ENCODE measurements around the gene CCL8.

CCL8 gene

GRCh38 chr17:34361478-34362061 is 42.3 kb downstream of the CCL8 start:
- TF ChIP-seq CTCF (IDR thresholded peaks at IDR 0.05; ENCODE audit: borderline replicate concordance, control extremely low read depth, extremely low read depth, insufficient read depth, missing control alignments), result peak; percentile 98
- in situ Hi-C loops (cut with MboI; ENCODE audit: low sequenced_read_pairs, unreplicated experiment), result loop anchor here (5.0 kb wide), 1 partner anchor 159 kb away; no protein-coding TSS in a partner anchor
- peak; percentile 84 for DNase-seq (ENCODE audit: low spot score)

GRCh38 chr17:34363183-34363661 is 44.0 kb downstream of the CCL8 start, which contains the start of gene CCL1:
Gene CCL1 (minus strand): TSS chr17:34363233. CDS start chr17:34363161, 72 bp downstream.
- in situ Hi-C loops (cut with MboI; ENCODE audit: low sequenced_read_pairs, unreplicated experiment), result loop anchor here (5.0 kb wide), 1 partner anchor 161 kb away; no protein-coding TSS in a partner anchor
- no peak for TF ChIP-seq CTCF (IDR thresholded peaks at IDR 0.05; ENCODE audit: borderline replicate concordance, control extremely low read depth, extremely low read depth, insufficient read depth, missing control alignments)
- DNase-seq (ENCODE audit: low spot score), result no peak

- in situ Hi-C loops (cut with MboI; ENCODE audit: low sequenced_read_pairs, unreplicated experiment), result loop anchor here (5.0 kb wide), 1 partner anchor 162 kb away; no protein-coding TSS in a partner anchor
- no peak for DNase-seq (ENCODE audit: low spot score)
- no peak for TF ChIP-seq CTCF (IDR thresholded peaks at IDR 0.05; ENCODE audit: borderline replicate concordance, control extremely low read depth, extremely low read depth, insufficient read depth, missing control alignments)
These were observed 45.5 kb downstream of the CCL8 start for GRCh38 chr17:34364751-34365150.

DNA sequence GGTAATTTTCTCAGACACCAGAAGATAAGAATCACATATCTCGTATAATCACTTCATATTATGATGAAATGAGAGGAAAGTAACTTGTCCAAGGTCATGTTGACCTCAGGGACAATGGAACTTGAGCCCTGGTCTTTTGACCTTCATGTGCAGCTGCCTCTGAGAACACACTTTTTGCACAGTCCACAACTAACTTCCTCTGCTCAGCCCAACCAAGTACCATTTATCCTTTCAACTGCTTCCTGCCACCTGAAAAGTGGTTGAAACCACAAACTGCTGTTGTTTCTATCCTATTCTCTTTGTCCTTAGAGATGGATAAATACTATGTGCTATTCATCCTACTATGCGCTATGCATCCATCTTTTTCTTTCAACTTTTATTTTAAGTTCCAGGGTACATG is 46.1 kb downstream of the CCL8 start:
- no peak for TF ChIP-seq CTCF (IDR thresholded peaks at IDR 0.05; ENCODE audit: borderline replicate concordance, control extremely low read depth, extremely low read depth, insufficient read depth, missing control alignments)
- in situ Hi-C loops (cut with MboI; ENCODE audit: low sequenced_read_pairs, unreplicated experiment), result no loop called here
- no peak for DNase-seq (ENCODE audit: low spot score)

GRCh38 chr17:34366010-34366409 is 46.8 kb downstream of the CCL8 start:
- in situ Hi-C loops (cut with MboI; ENCODE audit: low sequenced_read_pairs, unreplicated experiment), result no loop called here
- no peak for DNase-seq (ENCODE audit: low spot score)
- TF ChIP-seq CTCF (IDR thresholded peaks at IDR 0.05; ENCODE audit: borderline replicate concordance, control extremely low read depth, extremely low read depth, insufficient read depth, missing control alignments), result no peak

- TF ChIP-seq CTCF (IDR thresholded peaks at IDR 0.05; ENCODE audit: borderline replicate concordance, control extremely low read depth, extremely low read depth, insufficient read depth, missing control alignments), result no peak
- no peak for DNase-seq (ENCODE audit: low spot score)
- in situ Hi-C loops (cut with MboI; ENCODE audit: low sequenced_read_pairs, unreplicated experiment), result no loop called here
These were observed 47.4 kb downstream of the CCL8 start for GRCh38 chr17:34366529-34367107.

All from GM13976 (cell line).